Activated CD4-positive, alpha-beta T cell treated with anti-CD3 and anti-CD28 coated beads, Interleukin-10, Interleukin-2, amounts not matched to agents 100 ng/mL and 50 ng/mL, durations not matched to agents 16 hours and 8 hours (primary cell): ENCODE results near the gene APOO.
A peak's percentile ranks its signal among the peaks of the same experiment; 100 is the strongest.

Experiments
- DNase-seq: peaks from one replicate; pipeline ENCODE4 v3.0.0-alpha.2; 2020

Gene APOO

GRCh38 chrX:23857363-23857762 lies 50.4 kb downstream of the APOO start:
- DNase-seq, result no peak

GRCh38 chrX:23855569-23855968 lies 52.2 kb downstream of the APOO start:
- no peak for DNase-seq

GRCh38 chrX:23854945-23855344 lies 52.8 kb downstream of the APOO start:
- DNase-seq, result no peak

GRCh38 chrX:23854122-23854521 lies 53.6 kb downstream of the APOO start:
- no peak for DNase-seq

GRCh38 chrX:23851544-23851943 lies 56.2 kb downstream of the APOO start:
- DNase-seq, result no peak

GRCh38 chrX:23849241-23849640 lies 58.5 kb downstream of the APOO start:
- DNase-seq, result no peak

GRCh38 chrX:23845351-23845817 lies 62.4 kb downstream of the APOO start:
- DNase-seq, result no peak

GRCh38 chrX:23844502-23845138 lies 63.1 kb downstream of the APOO start:
- DNase-seq, result no peak

- DNase-seq, result no peak
Observed at GRCh38 chrX:23841847-23842522, 65.8 kb downstream of the APOO start.

GRCh38 chrX:23840674-23841073 lies 67.1 kb downstream of the APOO start:
- no peak for DNase-seq

- no peak for DNase-seq
Observed at GRCh38 chrX:23838953-23839352, 68.8 kb downstream of the APOO start.

- DNase-seq, result no peak
Observed at GRCh38 chrX:23832721-23833120, 75.0 kb downstream of the APOO start.

- DNase-seq, result no peak
Observed at GRCh38 chrX:23828881-23829280, 78.9 kb downstream of the APOO start.

GRCh38 chrX:23826653-23827052 lies 81.1 kb downstream of the APOO start:
- DNase-seq, result no peak

- no peak for DNase-seq
Observed at GRCh38 chrX:23826216-23826615, 81.5 kb downstream of the APOO start.

GRCh38 chrX:23825675-23826074 lies 82.1 kb downstream of the APOO start:
- no peak for DNase-seq

- no peak for DNase-seq
Observed at GRCh38 chrX:23822841-23823240, 84.9 kb downstream of the APOO start.

GRCh38 chrX:23822397-23822796 lies 85.3 kb downstream of the APOO start:
- DNase-seq, result no peak

GRCh38 chrX:23821847-23822246 lies 85.9 kb downstream of the APOO start:
- DNase-seq, result no peak

GRCh38 chrX:23820235-23820782 lies 87.4 kb downstream of the APOO start:
- peak; percentile 43 for DNase-seq

- no peak for DNase-seq
Observed at GRCh38 chrX:23819385-23820234, 88.1 kb downstream of the APOO start.

GRCh38 chrX:23817979-23818336 lies 89.8 kb downstream of the APOO start:
- DNase-seq, result no peak

GRCh38 chrX:23816179-23816578 lies 91.6 kb downstream of the APOO start:
- no peak for DNase-seq

- DNase-seq, result no peak
Observed at GRCh38 chrX:23815376-23815775, 92.4 kb downstream of the APOO start.
